ENCODE data around the gene LRRC36.
"Not testable (repeated sequence)": the region's sequence is repeated elsewhere in the genome, so short reads cannot be mapped to it uniquely, and the experiment has no call there.

The LRRC36 gene

DNA sequence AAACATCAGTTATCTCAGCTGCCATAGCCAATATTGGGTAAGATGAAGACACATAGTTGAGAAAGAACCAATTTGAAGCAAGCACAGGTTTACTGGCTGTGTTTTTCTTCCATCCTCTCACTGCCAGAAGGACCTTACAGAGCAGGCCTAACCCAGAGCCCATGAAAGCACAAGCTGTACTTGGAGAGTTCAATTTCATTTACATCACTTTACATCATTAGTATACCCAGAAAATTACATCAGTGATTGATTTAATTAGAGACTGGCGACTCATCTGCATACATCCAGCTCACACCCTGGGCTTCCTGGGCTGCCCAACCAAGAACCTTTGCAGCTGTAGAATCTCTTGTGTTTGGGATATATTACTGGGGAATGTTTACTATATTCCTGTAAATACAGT is 23.7 kb downstream of the LRRC36 start:
- Histone ChIP-seq H2BK5ac (ENCODE audit: low read length) (no peak overlapping the region), H3K23ac (ENCODE audit: low read depth, low read length, poor library complexity) (no peak overlapping the region), H2BK12ac (ENCODE audit: low read length) (no peak overlapping the region), H2AK5ac (ENCODE audit: low read depth, low read length) (no peak overlapping the region), H3K4me3 (ENCODE audit: low read length in 2 of 2) (no peak overlapping the region), H3K14ac (ENCODE audit: low read length) (no peak overlapping the region), H2BK120ac (ENCODE audit: low read depth, low read length) (no peak overlapping the region), H3K9me3 (replicated peaks in 1 of 2; ENCODE audit: control insufficient read depth in 2 of 2, insufficient read depth in 1 of 2, low read depth in 1 of 2, low read length in 2 of 2) (no peaks in the 10 kb centered on the region), H3K4ac (ENCODE audit: low read length) (no peak overlapping the region), H3K27ac (replicated peaks; ENCODE audit: low read length) (no peak overlapping the region), H4K91ac (ENCODE audit: low read depth, low read length, poor library complexity) (no peak overlapping the region), H3K27me3 (ENCODE audit: control insufficient read depth in 3 of 3, insufficient read depth in 3 of 3, low read depth in 1 of 3, low read length in 3 of 3) (peaks cover 0 to 37% (median 0%) of the 10 kb centered on the region in 3 experiments), H4K8ac (ENCODE audit: low read depth, low read length) (no peak overlapping the region), H3K36me3 (replicated peaks in 1 of 2; ENCODE audit: control insufficient read depth in 2 of 2, insufficient read depth in 2 of 2, low read length in 2 of 2) (no peaks in the 10 kb centered on the region), H2AFZ (ENCODE audit: low read length) (no peak overlapping the region), H2BK15ac (ENCODE audit: low read length) (no peak overlapping the region), H3K9ac (ENCODE audit: low read depth, low read length, poor library complexity) (no peak overlapping the region), H3K79me1 (ENCODE audit: low read depth, low read length) (no peaks in the 10 kb centered on the region), H3K4me2 (ENCODE audit: insufficient read depth, low read length, poor library complexity, severe bottlenecking) (no peak overlapping the region), H3K4me1 (ENCODE audit: control insufficient read depth in 2 of 2, insufficient read depth in 1 of 2, low read depth in 1 of 2, low read length in 2 of 2) (no peaks in the 10 kb centered on the region), H3K18ac (ENCODE audit: low read length) (no peak overlapping the region)
- no peak for DNase-seq (ENCODE audit: low spot score)
- no CpG with 5 or more reads among the region's 1 CpG for WGBS, 2 donors (ENCODE audit: extremely low coverage in 2 of 2, insufficient read length in 2 of 2, insufficient replicate concordance in 1 of 2)

DNA sequence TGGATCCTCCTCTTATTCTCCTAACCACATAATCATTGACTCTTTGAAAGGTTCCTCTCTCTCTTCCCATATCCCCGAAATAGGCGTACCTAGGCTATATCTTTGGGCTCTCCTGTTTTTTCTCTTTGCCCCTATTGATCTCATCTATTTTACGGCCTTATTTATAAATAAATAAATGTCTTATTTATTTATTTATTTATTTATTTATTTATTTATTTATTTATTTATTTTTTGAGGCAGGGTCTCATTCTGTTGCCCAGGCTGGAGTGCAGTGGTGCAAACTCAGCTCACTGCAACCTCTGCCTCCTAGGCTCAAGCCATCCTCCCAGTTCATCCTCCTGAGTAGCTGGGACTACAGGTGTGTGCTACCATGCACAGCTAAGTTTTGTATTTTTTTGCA is 25.8 kb downstream of the LRRC36 start:
- not testable (repeated sequence) for H4K91ac ChIP-seq (ENCODE audit: low read depth, low read length, poor library complexity); H3K9ac ChIP-seq (ENCODE audit: low read depth, low read length, poor library complexity); H3K4me3 ChIP-seq (ENCODE audit: low read length in 2 of 2); H3K18ac ChIP-seq (ENCODE audit: low read length); H3K14ac ChIP-seq (ENCODE audit: low read length); H2BK12ac ChIP-seq (ENCODE audit: low read length); H3K9me3 ChIP-seq (replicated peaks in 1 of 2; ENCODE audit: control insufficient read depth in 2 of 2, insufficient read depth in 1 of 2, low read depth in 1 of 2, low read length in 2 of 2); H2BK120ac ChIP-seq (ENCODE audit: low read depth, low read length); H4K8ac ChIP-seq (ENCODE audit: low read depth, low read length); H3K4ac ChIP-seq (ENCODE audit: low read length); H3K4me2 ChIP-seq (ENCODE audit: insufficient read depth, low read length, poor library complexity, severe bottlenecking); H2AFZ ChIP-seq (ENCODE audit: low read length); H3K27ac ChIP-seq (replicated peaks; ENCODE audit: low read length); H3K79me1 ChIP-seq (ENCODE audit: low read depth, low read length); H2BK5ac ChIP-seq (ENCODE audit: low read length); DNase-seq (ENCODE audit: low spot score); H2BK15ac ChIP-seq (ENCODE audit: low read length); H3K4me1 ChIP-seq (ENCODE audit: control insufficient read depth in 2 of 2, insufficient read depth in 1 of 2, low read depth in 1 of 2, low read length in 2 of 2); H3K23ac ChIP-seq (ENCODE audit: low read depth, low read length, poor library complexity); H2AK5ac ChIP-seq (ENCODE audit: low read depth, low read length); H3K36me3 ChIP-seq (replicated peaks in 1 of 2; ENCODE audit: control insufficient read depth in 2 of 2, insufficient read depth in 2 of 2, low read length in 2 of 2)
- peaks cover 0 to 38% (median 0%) of the 10 kb centered on the region in 3 experiments for H3K27me3 ChIP-seq (ENCODE audit: control insufficient read depth in 3 of 3, insufficient read depth in 3 of 3, low read depth in 1 of 3, low read length in 3 of 3)
- no CpG with 5 or more reads among the region's 3 CpGs for WGBS, 2 donors (ENCODE audit: extremely low coverage in 2 of 2, insufficient read length in 2 of 2, insufficient replicate concordance in 1 of 2)

DNA sequence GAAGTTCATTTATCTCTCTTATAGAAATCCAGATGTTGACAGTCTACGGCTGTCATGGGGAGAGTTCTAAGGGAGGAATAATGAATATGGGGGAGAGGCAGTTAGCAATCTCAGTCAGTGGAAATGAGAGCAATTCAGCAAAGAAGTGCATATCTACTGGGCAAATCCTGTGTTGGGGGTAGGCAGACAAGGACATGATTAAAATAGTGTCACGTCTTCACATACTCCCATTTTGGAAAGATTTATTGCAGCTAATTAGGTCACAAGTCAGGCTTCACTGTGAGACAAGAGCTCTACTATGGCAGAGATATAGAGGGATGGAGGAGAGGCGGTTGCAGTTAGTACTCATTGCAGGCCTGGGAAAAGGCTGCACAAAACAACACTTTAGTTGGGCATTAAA is 29.8 kb downstream of the LRRC36 start:
- Histone ChIP-seq H4K8ac (ENCODE audit: low read depth, low read length) (no peak overlapping the region), H2AK5ac (ENCODE audit: low read depth, low read length) (no peak overlapping the region), H3K36me3 (replicated peaks in 1 of 2; ENCODE audit: control insufficient read depth in 2 of 2, insufficient read depth in 2 of 2, low read length in 2 of 2) (no peaks in the 10 kb centered on the region), H3K23ac (ENCODE audit: low read depth, low read length, poor library complexity) (no peak overlapping the region), H2BK12ac (ENCODE audit: low read length) (no peak overlapping the region), H3K27ac (replicated peaks; ENCODE audit: low read length) (no peak overlapping the region), H3K79me1 (ENCODE audit: low read depth, low read length) (no peaks in the 10 kb centered on the region), H3K9me3 (replicated peaks in 1 of 2; ENCODE audit: control insufficient read depth in 2 of 2, insufficient read depth in 1 of 2, low read depth in 1 of 2, low read length in 2 of 2) (no peaks in the 10 kb centered on the region), H3K4me3 (ENCODE audit: low read length in 2 of 2) (no peak overlapping the region), H3K4me1 (ENCODE audit: control insufficient read depth in 2 of 2, insufficient read depth in 1 of 2, low read depth in 1 of 2, low read length in 2 of 2) (no peaks in the 10 kb centered on the region), H2AFZ (ENCODE audit: low read length) (no peak overlapping the region), H3K9ac (ENCODE audit: low read depth, low read length, poor library complexity) (no peak overlapping the region), H2BK5ac (ENCODE audit: low read length) (no peak overlapping the region), H3K14ac (ENCODE audit: low read length) (no peak overlapping the region), H3K4ac (ENCODE audit: low read length) (no peak overlapping the region), H3K18ac (ENCODE audit: low read length) (no peak overlapping the region), H2BK120ac (ENCODE audit: low read depth, low read length) (no peak overlapping the region), H3K4me2 (ENCODE audit: insufficient read depth, low read length, poor library complexity, severe bottlenecking) (no peak overlapping the region), H3K27me3 (ENCODE audit: control insufficient read depth in 3 of 3, insufficient read depth in 3 of 3, low read depth in 1 of 3, low read length in 3 of 3) (peaks cover 0 to 36% (median 0%) of the 10 kb centered on the region in 3 experiments), H4K91ac (ENCODE audit: low read depth, low read length, poor library complexity) (no peak overlapping the region), H2BK15ac (ENCODE audit: low read length) (no peak overlapping the region)
- DNase-seq (ENCODE audit: low spot score): no peak
- WGBS, 2 donors (ENCODE audit: extremely low coverage in 2 of 2, insufficient read length in 2 of 2, insufficient replicate concordance in 1 of 2): no CpG with 5 or more reads among the region's 3 CpGs

DNA sequence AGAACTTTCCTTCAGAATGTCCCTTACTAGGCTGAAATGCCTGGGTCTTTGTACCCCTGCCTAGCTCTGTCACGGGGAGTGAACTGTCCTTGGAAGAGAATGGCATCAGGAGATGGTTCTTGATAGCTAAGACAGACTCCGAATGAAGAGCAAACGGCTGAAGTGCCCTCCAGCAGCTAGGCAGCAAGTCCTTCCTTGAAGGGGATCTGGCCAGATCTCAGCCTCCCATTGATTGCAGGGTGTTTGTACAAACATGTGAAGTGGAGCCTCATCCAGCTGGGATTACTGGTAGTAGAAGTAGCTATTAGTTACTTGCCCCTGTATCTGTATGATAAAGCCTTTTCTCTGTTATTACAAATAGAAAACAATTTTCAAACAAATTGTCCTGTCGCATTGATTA is 30.9 kb downstream of the LRRC36 start:
- Histone ChIP-seq H2BK120ac (ENCODE audit: low read depth, low read length) (no peak overlapping the region), H4K8ac (ENCODE audit: low read depth, low read length) (no peak overlapping the region), H3K79me1 (ENCODE audit: low read depth, low read length) (no peaks in the 10 kb centered on the region), H3K9me3 (replicated peaks in 1 of 2; ENCODE audit: control insufficient read depth in 2 of 2, insufficient read depth in 1 of 2, low read depth in 1 of 2, low read length in 2 of 2) (no peaks in the 10 kb centered on the region), H3K4me3 (ENCODE audit: low read length in 2 of 2) (no peak overlapping the region), H4K91ac (ENCODE audit: low read depth, low read length, poor library complexity) (no peak overlapping the region), H3K14ac (ENCODE audit: low read length) (no peak overlapping the region), H3K36me3 (replicated peaks in 1 of 2; ENCODE audit: control insufficient read depth in 2 of 2, insufficient read depth in 2 of 2, low read length in 2 of 2) (no peaks in the 10 kb centered on the region), H3K9ac (ENCODE audit: low read depth, low read length, poor library complexity) (no peak overlapping the region), H3K18ac (ENCODE audit: low read length) (no peak overlapping the region), H2AK5ac (ENCODE audit: low read depth, low read length) (no peak overlapping the region), H3K4me2 (ENCODE audit: insufficient read depth, low read length, poor library complexity, severe bottlenecking) (no peak overlapping the region), H2BK5ac (ENCODE audit: low read length) (no peak overlapping the region), H3K4me1 (ENCODE audit: control insufficient read depth in 2 of 2, insufficient read depth in 1 of 2, low read depth in 1 of 2, low read length in 2 of 2) (no peaks in the 10 kb centered on the region), H2BK15ac (ENCODE audit: low read length) (no peak overlapping the region), H2BK12ac (ENCODE audit: low read length) (no peak overlapping the region), H3K27me3 (ENCODE audit: control insufficient read depth in 3 of 3, insufficient read depth in 3 of 3, low read depth in 1 of 3, low read length in 3 of 3) (peaks cover 0 to 33% (median 0%) of the 10 kb centered on the region in 3 experiments), H3K23ac (ENCODE audit: low read depth, low read length, poor library complexity) (no peak overlapping the region), H3K4ac (ENCODE audit: low read length) (no peak overlapping the region), H2AFZ (ENCODE audit: low read length) (no peak overlapping the region), H3K27ac (replicated peaks; ENCODE audit: low read length) (no peak overlapping the region)
- WGBS, 2 donors (ENCODE audit: extremely low coverage in 2 of 2, insufficient read length in 2 of 2, insufficient replicate concordance in 1 of 2): no CpG with 5 or more reads among the region's 4 CpGs
- DNase-seq (ENCODE audit: low spot score): no peak

Data from neuronal stem cell (in vitro differentiated cells).